Thymus (tissue), 11 donors: Measurements from ENCODE around the gene SUGP1. TPM values are rescaled to one million over a fixed set of nuclear protein-coding genes. Genes with fewer than 3 reads are reported as not detected.

Experiments
- DNase-seq, 9 donors: peaks; one replicate each; pipeline ENCODE4 v3.0.0-alpha.2; 2013; ENCODE audit warnings: low spot score in 9 of 9, low read depth in 6 of 9, missing footprints in 1 of 9
- H3K27ac ChIP-seq, 2 donors: one replicate each; pipeline ENCODE4 v1.5.1; 2013; ENCODE audit warnings: control low read depth in 1 of 2, low read depth in 1 of 2, low read length in 1 of 2, mild to moderate bottlenecking in 1 of 2, moderate library complexity in 1 of 2
- H3K27me3 ChIP-seq, 2 donors: one replicate each; pipeline ENCODE4 v1.5.1; 2013; ENCODE audit warnings: low read length in 1 of 2; ENCODE audit not compliant: control insufficient read depth in 2 of 2, insufficient read depth in 1 of 2
- H3K36me3 ChIP-seq, 2 donors: one replicate each; pipeline ENCODE4 v1.5.1; 2013; ENCODE audit warnings: low read length in 1 of 2, mild to moderate bottlenecking in 1 of 2, moderate library complexity in 1 of 2; ENCODE audit not compliant: control insufficient read depth in 2 of 2, insufficient read depth in 2 of 2
- H3K4me1 ChIP-seq, 2 donors: one replicate each; pipeline ENCODE4 v1.5.1; 2013; ENCODE audit warnings: low read length in 2 of 2; ENCODE audit not compliant: control insufficient read depth in 2 of 2, insufficient read depth in 2 of 2
- H3K4me3 ChIP-seq, 2 donors: one replicate each; pipeline ENCODE4 v1.5.1; 2013; ENCODE audit warnings: low read length in 2 of 2, control low read depth in 1 of 2, mild to moderate bottlenecking in 1 of 2
- H3K9me3 ChIP-seq, 2 donors: one replicate each; pipeline ENCODE4 v1.5.1; 2013; ENCODE audit warnings: low read length in 1 of 2, mild to moderate bottlenecking in 1 of 2; ENCODE audit not compliant: control insufficient read depth in 2 of 2, insufficient read depth in 1 of 2
- WGBS: extraction: QIAGEN DNeasy Blood & Tissue Kit; methylation state at CpG from one replicate; pipeline ENCODE4 v1.1.7; 2013; 5-methylcytosine and 5-hydroxymethylcytosine counted together
- polyA plus RNA-seq: library from polyadenylated mRNA; stranded (reverse); fragments of 200-250 nt; gene quantifications from one replicate; pipeline ENCODE4 v1.2.3, GENCODE V29; 2013
- total RNA-seq: library from RNA; stranded (reverse); fragments of 120-200 nt; gene quantifications from one replicate; pipeline ENCODE4 v1.2.4, GENCODE V29; 2013
- donor health status: healthy.

Gene SUGP1
- total and polyA plus RNA-seq, 2 donors: 31.8 to 62.7 TPM

DNA sequence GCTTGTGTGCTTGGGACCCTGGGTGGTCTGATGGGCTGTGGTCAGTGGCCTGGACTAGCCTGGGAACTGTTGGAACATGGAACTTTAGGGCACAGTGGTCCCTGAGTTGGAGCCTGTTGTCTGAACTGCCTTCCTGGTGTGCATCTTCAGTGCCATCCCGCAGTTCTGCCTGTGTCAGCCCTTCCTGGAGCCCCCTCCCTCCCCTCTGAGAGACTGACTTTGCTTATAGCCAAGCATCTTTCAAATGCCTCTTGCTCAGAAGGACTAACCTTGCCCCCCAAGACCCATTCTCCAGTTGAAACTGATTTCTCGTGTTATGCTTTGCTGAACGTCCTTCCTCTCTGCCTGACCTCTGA is 14.7 kb upstream of the SUGP1 start:
- H3K4me3 ChIP-seq: no peak overlapping the region
- peaks cover 83 to 89% of the 10 kb centered on the region in 2 donors for H3K36me3 ChIP-seq
- DNase-seq: no peak
- H3K4me1 ChIP-seq: no peaks in the 10 kb centered on the region
- 93% methylated on average over 3 of the region's 3 CpGs for WGBS
- H3K27me3 ChIP-seq: no peaks in the 10 kb centered on the region
- no peak overlapping the region for H3K27ac ChIP-seq
- no peaks in the 10 kb centered on the region for H3K9me3 ChIP-seq

DNA sequence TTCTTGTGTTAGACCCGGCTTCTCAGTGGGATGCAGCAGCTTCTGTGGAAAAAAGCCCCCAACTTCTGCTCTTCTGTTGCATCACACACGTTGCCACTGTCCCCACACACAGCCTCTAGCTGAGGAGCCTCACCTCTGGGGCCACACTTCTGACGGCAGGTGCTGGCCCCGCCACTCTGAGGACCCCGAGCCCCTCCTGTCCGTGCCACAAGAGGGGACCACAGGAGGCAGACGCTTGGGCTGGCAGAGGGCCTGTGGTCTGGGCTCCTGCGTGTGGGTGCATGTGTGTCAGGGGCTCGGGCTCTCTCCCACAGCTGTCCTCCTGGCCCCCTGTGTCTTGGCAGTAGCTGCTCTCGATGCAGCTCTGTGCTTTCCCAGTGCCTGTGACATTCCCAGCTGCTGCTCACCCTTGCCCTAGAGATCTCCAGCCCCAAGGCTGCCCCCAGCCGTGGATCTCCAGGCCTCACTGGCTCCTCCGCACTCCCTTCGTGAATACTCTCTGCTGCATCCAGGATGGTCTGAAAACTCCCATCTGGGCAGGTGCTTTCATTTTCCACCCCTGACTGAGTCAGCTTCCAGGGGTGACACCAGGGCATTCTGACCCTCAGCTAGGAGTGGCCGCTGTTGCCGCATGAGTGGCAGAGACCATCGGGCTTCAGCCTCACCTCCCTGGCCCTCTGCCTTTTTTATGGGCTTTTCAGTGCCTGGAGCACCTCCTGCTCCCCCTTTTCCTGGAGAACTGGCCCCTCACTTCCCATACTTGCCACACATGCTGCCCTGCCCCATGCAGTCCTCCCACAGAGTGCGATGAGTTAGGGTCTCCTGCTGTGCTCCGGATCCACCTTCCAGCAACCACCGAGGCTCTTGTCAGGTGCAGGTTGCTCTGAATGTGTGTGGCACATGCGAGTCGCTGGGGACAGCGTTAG is 14.0 kb upstream of the SUGP1 start:
- Histone ChIP-seq H3K27ac (no peak overlapping the region), H3K4me3 (no peak overlapping the region), H3K4me1 (no peaks in the 10 kb centered on the region), H3K9me3 (no peaks in the 10 kb centered on the region), H3K27me3 (no peaks in the 10 kb centered on the region), H3K36me3 (peaks cover 85 to 92% of the 10 kb centered on the region in 2 donors)
- WGBS: 96% methylated on average over 22 of the region's 22 CpGs
- no peak for DNase-seq

DNA sequence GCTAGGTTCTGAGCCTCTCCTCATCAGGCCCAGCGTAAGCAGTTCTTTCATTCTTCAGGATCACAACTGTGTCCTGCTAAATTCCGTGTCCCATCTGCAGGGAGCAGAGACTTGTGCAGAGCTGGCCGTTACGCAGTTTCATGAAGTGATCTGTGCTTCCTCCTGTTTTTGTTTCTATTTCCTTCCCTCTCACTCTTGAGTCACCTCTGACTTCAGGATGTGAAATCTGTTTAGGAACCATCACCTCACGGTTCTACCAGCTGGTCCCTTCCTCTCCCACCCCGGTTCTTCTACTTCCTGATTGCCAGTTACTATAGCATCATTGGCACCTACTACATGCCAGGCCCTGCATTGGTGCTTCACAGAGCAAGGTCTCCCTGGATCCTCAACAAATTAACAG is 8.8 kb upstream of the SUGP1 start:
- Histone ChIP-seq H3K27me3 (no peaks in the 10 kb centered on the region), H3K4me3 (no peak overlapping the region), H3K36me3 (peaks cover 65 to 72% of the 10 kb centered on the region in 2 donors), H3K9me3 (no peaks in the 10 kb centered on the region), H3K4me1 (no peaks in the 10 kb centered on the region), H3K27ac (no peak overlapping the region)
- WGBS: 67% methylated on average over 6 of the region's 6 CpGs
- DNase-seq: no peak

DNA sequence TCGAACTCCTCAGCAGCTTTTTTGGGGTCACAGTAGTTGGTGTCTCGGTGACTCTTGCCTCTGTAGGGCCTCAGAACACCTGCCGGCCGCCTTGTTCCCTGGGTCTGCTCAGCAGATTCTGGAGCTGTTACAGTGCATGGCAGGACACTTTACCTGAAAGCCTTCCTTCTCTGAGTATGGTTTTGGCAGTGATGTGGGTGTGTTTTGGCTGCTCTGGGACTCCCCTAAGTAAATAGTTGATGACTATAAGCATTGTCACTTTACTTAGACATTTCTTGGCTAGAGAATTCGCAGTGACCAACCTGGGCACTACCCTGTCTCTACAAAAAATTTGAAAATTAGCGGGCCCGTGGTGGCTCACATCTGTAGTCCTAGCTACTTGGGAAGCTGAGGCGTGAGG is 7.4 kb upstream of the SUGP1 start:
- H3K27ac ChIP-seq: no peak overlapping the region
- H3K4me3 ChIP-seq: no peak overlapping the region
- 98% methylated on average over 8 of the region's 8 CpGs for WGBS
- no peak for DNase-seq
- peaks cover 64 to 66% of the 10 kb centered on the region in 2 donors for H3K36me3 ChIP-seq
- no peaks in the 10 kb centered on the region for H3K9me3 ChIP-seq
- H3K4me1 ChIP-seq: peaks cover 0 to 4% of the 10 kb centered on the region in 2 donors
- H3K27me3 ChIP-seq: no peaks in the 10 kb centered on the region

DNA sequence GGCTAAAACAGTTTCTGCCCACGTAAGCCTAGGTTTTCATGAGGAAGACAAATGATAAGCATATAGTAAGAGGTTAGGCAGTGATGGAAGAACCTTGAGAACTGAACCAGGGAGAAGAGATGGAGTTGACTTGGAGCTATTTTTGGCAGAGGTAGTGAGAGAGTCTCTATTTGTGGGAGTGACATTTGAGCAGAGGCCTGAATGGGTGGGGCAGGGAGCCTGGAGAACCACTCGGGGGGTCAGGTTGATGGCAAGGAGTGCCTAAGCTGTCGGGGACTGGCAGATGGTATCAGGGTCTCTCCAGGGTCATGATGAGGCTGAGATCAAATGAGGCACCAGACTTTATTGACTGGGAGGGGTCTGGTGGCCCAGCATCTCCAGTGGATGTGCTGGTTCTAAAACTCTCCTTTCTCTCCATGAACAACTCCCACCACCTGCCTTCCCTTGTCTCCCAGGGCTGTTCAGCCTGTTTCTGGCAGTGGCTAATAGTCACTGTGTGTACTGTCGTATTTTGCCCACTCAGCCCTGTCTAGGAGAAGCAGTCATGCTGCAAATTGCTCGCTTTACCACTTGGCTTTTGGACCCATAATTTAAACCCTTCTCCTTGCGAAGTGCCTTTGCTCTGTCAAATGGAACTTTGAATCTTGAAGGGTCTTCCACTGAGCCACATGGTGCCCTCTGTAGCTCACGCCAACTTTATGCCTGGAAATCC is 3.9 kb upstream of the SUGP1 start:
- H3K27me3 ChIP-seq: no peaks in the 10 kb centered on the region
- no peak for DNase-seq
- H3K36me3 ChIP-seq: peaks cover 36% of the 10 kb centered on the region in 2 donors
- peaks cover 16 to 19% of the 10 kb centered on the region in 2 donors for H3K4me1 ChIP-seq
- H3K9me3 ChIP-seq: peaks cover 0 to 4% of the 10 kb centered on the region in 2 donors
- 97% methylated on average over 7 of the region's 7 CpGs for WGBS
- H3K4me3 ChIP-seq: no peak overlapping the region
- H3K27ac ChIP-seq: no peak overlapping the region

DNA sequence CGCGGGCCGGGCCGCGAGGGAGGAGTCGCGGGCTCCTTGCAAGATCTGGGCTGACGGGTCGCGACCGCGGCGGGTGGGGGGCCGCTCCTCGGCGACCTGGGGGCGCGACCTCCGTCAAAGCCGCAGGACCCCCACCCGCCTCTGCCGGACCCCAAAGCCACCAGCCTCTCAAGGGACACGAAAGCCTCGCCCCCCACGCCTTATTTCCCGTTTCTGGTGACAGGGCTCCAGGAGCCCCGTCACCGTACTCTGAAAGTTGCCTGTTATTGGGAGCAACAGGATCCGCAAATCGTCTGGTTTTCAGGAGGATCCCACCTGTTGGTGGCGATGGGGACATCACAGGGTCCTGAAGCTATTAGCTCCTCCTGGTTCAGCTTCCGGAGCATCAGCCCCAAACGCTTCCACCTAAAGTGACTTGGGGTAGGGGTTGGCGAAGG is 850 bp upstream of the SUGP1 start:
- 2% methylated on average over 34 of the region's 34 CpGs for WGBS
- peak overlapping the region; percentile 96 to 99 for H3K4me3 ChIP-seq
- peaks cover 21 to 22% of the 10 kb centered on the region in 2 donors for H3K4me1 ChIP-seq
- H3K27ac ChIP-seq: peak overlapping the region; percentile 97 to 98
- no peaks in the 10 kb centered on the region for H3K27me3 ChIP-seq
- peaks cover 0 to 4% of the 10 kb centered on the region in 2 donors for H3K9me3 ChIP-seq
- DNase-seq: peak in 3 of 9 donors; percentile 11 to 45 (median 16)
- peaks cover 29 to 33% of the 10 kb centered on the region in 2 donors for H3K36me3 ChIP-seq

DNA sequence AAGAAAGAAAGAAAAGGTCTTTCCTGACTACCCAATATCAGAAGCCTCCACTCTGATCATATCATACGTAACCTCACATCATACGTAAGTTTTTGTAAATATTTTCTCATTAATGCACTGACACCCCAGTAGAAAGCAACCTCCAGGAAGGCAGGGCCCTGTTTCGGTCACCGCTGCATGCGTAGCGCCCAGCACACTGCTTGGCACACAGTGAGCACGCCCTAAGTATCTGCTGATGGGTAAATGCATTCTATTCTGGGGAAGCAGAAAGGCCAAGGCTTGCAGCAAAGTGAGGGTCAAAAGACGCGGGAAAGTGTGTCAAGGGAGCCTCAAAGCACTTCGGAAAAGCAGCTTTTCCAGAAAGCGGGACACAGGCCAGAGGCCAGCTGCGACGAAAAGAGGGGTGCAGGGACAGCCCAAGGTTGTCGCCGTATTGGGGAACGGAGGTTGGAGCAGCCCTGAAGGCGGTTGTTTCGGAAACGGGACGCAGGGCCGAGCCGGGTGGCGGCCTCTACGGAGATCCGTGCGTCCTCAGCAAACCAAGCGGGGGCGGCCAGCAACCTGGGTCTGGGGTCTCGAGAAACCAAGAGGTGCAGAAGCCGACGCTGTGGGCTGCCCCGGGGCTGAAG is 463 bp downstream of the SUGP1 start:
- no peak for DNase-seq
- 11% methylated on average over 32 of the region's 32 CpGs for WGBS
- Histone ChIP-seq H3K4me1 (peaks cover 21 to 22% of the 10 kb centered on the region in 2 donors), H3K36me3 (peaks cover 32 to 37% of the 10 kb centered on the region in 2 donors), H3K4me3 (peak overlapping the region; percentile 96 to 99), H3K27ac (peak overlapping the region; percentile 97 to 98), H3K9me3 (peaks cover 0 to 4% of the 10 kb centered on the region in 2 donors), H3K27me3 (no peaks in the 10 kb centered on the region)

DNA sequence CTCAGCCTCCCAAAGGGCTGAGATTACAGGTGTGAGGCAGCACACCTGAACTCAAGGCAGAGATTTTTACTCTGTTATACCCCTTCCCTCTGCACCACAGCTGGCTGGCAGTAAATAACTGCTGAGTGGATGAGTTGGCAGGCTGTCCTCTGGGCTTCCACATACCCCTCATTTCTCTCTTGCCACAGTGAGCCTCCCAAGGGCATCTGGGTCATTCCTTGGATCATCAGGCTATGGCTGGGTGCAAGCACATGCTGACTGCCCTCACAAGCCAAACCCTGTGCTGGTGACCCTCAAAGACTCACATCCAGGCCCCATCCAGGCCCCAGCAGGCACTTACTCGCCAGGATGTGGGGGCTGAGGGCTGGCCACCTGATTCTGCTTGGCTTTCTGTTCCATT is 4.2 kb downstream of the SUGP1 start:
- Histone ChIP-seq H3K36me3 (peaks cover 40 to 49% of the 10 kb centered on the region in 2 donors), H3K4me3 (no peak overlapping the region), H3K9me3 (peaks cover 0 to under 1% of the 10 kb centered on the region in 2 donors), H3K4me1 (peaks cover 9 to 10% of the 10 kb centered on the region in 2 donors), H3K27me3 (no peaks in the 10 kb centered on the region), H3K27ac (no peak overlapping the region)
- 100% methylated on average over 1 of the region's 1 CpG for WGBS
- no peak for DNase-seq
